OCI-LY7 (cell line): ENCODE results near the gene SLC25A41.

Experiments
- CTCF ChIP-seq: fragments of 200-600 bp; sonication (generic); conservative IDR thresholded peaks from 2 replicates; pipeline ENCODE4 v1.5.1; 2014; ENCODE audit warnings: mild to moderate bottlenecking, antibody characterized with exemption, low read length, moderate library complexity, mixed read lengths
- EZH2phosphoT487 ChIP-seq: fragments of 200-600 bp; sonication (generic); IDR thresholded peaks from 2 replicates; pipeline ENCODE4 v1.6.1; 2018; ENCODE audit warnings: low read depth, borderline replicate concordance, mild to moderate bottlenecking, mixed run types, antibody characterized with exemption, low read length, moderate library complexity, mixed read lengths

DNA sequence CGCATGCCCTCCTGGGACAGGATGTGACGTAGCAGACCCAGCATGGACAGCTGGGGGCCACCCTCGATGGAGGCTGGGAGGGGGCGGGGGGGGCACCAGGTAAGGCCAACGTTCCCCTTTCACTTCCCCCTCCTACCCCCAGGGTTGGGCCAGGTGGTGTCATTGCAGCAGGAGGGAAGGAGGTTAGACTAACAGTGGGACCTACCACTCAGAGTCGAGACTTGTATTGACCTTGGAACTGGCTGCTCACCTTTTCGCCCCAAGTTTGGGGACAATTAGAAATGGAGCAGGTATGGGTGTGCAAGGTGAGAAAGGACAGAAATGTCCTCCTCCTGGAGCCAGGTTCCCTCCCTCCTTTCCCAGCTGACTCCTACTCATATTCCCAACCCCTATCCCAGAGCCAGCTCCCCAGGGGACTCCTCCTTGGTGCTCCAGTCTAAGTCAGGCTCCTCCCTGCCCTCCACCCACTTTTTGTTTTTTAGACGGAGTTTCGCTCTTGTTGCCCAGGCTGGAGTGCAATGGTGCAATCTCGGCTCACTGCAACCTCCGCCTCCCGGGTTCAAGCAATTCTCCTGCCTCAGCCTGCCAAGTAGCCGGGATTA, 8.6 kb upstream of the SLC25A41 start:
- TF ChIP-seq CTCF (no peak), EZH2phosphoT487 (no peak)
